HG03095 (cell line): ENCODE measurements around the gene TNRC6C.

Experiments used
- ATAC-seq: cut with Tn5 transposase; IDR thresholded peaks from one replicate; pipeline ENCODE4 v1.9.1; 2021; ENCODE audit warnings: moderate library complexity; ENCODE audit not compliant: unreplicated experiment

The TNRC6C gene

GRCh38 chr17:78124081-78124835 lies 165.8 kb downstream of the TNRC6C start:
- no peak for ATAC-seq

GRCh38 chr17:78124836-78125137 lies 166.3 kb downstream of the TNRC6C start:
- no peak for ATAC-seq

GRCh38 chr17:78125138-78125913 lies 166.8 kb downstream of the TNRC6C start:
- ATAC-seq = no peak

GRCh38 chr17:78125976-78126894 lies 167.7 kb downstream of the TNRC6C start:
- no peak for ATAC-seq

GRCh38 chr17:78126895-78127238 lies 168.4 kb downstream of the TNRC6C start:
- ATAC-seq = no peak

GRCh38 chr17:78127239-78127887 lies 168.9 kb downstream of the TNRC6C start:
- ATAC-seq = no peak

GRCh38 chr17:78127888-78128550 lies 169.5 kb downstream of the TNRC6C start:
- no peak for ATAC-seq

GRCh38 chr17:78128551-78129350 lies 170.2 kb downstream of the TNRC6C start, which contains the start of gene TMC6:
Gene TMC6, minus strand, starts transcription at chr17:78128755. Its CDS starts 1,923 bp downstream, at chr17:78126832.
- no peak for ATAC-seq

- no peak for ATAC-seq
Observed at GRCh38 chr17:78129351-78130089, 171.0 kb downstream of the TNRC6C start.

GRCh38 chr17:78130090-78130436 lies 171.6 kb downstream of the TNRC6C start:
- ATAC-seq = no peak

GRCh38 chr17:78130437-78131101 lies 172.1 kb downstream of the TNRC6C start, which contains the start of gene TMC8:
Gene TMC8, plus strand, starts transcription at chr17:78130771. Its CDS starts 818 bp downstream, at chr17:78131589.
- ATAC-seq = no peak

GRCh38 chr17:78131172-78132083 lies 172.9 kb downstream of the TNRC6C start:
- no peak for ATAC-seq

- no peak for ATAC-seq
Observed at GRCh38 chr17:78132084-78132676, 173.7 kb downstream of the TNRC6C start.

- ATAC-seq = no peak
Observed at GRCh38 chr17:78132767-78133178, 174.3 kb downstream of the TNRC6C start.

GRCh38 chr17:78133179-78133951 lies 174.9 kb downstream of the TNRC6C start:
- ATAC-seq = no peak
